Liver (tissue), 3 donors: ENCODE measurements around the gene ZNF628.

Experiments used
- CTCF ChIP-seq: fragments of 150-350 bp; IDR thresholded peaks from 2 replicates; pipeline ENCODE4 v1.5.1; 2017; ENCODE audit warnings: improper control_type of control experiment, low read depth, low read length; ENCODE audit not compliant: missing input control
- TAF1 ChIP-seq: conservative IDR thresholded peaks from 2 replicates; pipeline ENCODE4 v1.6.1; 2016; ENCODE audit warnings: antibody characterized with exemption, mild to moderate bottlenecking
- donor health status: healthy.
- donor health status: healthy.

GRCh38 chr19:55449469-55449868, 26.9 kb upstream of the ZNF628 start:
- TF ChIP-seq TAF1 (no peak), CTCF (no peak)
